Activated CD4-positive, alpha-beta T cell treated with anti-CD3 and anti-CD28 coated beads, Interleukin-2, amount 50 U/mL, for 1 hour (primary cell): ENCODE measurements around the gene PVALEF.

Experiments
- DNase-seq: peaks from one replicate; pipeline ENCODE4 v3.0.0-alpha.2; 2020

The PVALEF gene

GRCh38 chr17:81163703-81164370 is 1.5 kb upstream of the PVALEF start:
- no peak for DNase-seq

DNA sequence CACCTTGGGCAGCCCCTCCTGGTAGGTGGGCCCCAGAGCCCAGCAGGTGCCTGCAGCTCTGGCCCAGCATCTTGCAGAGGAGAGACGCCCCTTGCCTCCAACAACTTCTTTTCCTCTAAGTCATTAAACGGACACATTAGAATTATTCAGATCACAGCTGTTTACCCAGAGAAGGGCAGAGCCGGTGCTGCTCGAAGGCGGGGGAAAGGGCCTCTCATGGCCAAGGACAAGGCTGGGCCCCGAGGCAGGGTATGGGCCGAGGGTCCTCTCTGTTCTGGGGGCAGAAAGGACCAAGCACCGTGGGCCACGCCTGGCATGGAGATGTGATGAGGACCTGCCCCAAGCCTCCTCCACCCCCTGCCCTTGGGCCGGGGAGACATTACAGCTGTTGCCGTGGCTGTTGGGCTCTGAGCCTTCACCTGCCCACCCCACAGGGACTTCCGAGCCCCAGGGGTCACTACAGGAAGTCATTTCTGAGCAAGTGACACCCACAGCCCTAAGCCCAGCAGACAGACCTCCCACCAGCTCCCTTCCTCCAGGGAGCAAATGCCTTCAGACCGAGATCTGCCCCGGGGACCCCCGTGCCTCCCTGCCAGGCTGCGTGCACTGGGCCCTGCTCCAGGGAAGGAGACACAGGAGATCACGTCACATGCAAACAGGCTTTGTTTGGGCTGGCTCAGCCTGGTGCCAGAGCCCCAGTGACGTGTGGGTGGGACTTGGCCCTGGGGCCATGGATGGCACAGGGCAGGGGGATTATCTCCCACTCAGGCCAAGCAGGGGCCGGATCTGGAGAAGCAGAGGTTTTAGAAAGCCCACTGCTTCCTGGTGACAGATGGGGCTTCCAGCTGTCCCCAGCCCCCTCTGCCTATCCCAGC is 699 bp upstream of the PVALEF start:
- DNase-seq, result no peak

DNA sequence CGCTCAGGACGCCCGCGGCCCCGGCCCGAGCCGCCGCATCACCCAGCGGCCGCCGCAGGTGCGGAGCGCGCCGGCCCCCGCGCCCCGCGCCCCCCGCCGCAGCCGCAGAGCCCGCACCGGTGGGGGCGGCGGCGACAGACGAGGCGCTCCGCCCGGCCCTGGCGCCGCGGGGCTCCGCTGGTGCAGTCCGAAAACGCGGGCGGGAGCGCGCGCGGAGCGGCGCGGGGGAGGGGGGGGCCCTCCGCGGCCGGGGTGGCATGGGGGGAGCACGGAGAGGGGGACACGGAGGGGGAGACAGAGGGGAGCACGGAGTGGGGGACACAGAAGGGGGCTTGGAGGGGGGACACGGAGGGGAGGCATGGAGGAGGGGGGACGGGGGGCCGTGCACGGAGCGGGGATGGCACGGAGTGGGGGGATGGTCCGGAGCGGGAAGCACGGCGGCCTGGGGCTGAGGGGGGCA is 756 bp downstream of the PVALEF start, which contains the start of gene AATK:
TSS of gene AATK (minus strand) at position 189 of the 460 bp plus-strand sequence. CDS start 229 bp downstream, outside the sequence.
- no peak for DNase-seq

GRCh38 chr17:81167194-81167524 is 1.9 kb downstream of the PVALEF start:
- no peak for DNase-seq

GRCh38 chr17:81167638-81168037 is 2.3 kb downstream of the PVALEF start:
- DNase-seq, result no peak

- DNase-seq, result no peak
Measured at GRCh38 chr17:81169870-81170309, 4.6 kb downstream of the PVALEF start.

- no peak for DNase-seq
Measured at GRCh38 chr17:81170727-81171494, 5.6 kb downstream of the PVALEF start.

DNA sequence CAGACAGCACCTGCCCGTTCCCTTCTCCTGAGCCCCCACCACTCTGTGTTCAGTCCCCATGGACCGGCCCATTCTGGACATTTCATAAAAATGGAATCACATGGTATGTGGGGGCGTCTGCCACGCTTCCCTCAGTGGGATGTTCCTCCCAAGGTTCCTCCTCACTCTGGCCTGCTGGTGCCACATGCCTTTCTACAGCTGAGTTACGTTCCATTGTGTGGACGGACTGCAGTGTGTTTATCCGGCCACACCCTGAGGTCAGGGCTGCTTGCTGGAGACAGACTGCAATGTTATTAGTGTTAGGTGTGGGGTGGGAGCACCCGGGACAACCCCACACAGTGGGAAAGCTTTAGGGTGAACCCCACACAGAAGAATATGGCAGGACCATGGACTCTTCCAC is 6.6 kb downstream of the PVALEF start:
- DNase-seq, result no peak

- DNase-seq, result no peak
Measured at GRCh38 chr17:81173052-81173761, 7.9 kb downstream of the PVALEF start.

GRCh38 chr17:81173762-81174155 is 8.5 kb downstream of the PVALEF start:
- no peak for DNase-seq

- DNase-seq, result no peak
Measured at GRCh38 chr17:81176666-81177065, 11.4 kb downstream of the PVALEF start.

GRCh38 chr17:81178136-81179091 is 13.1 kb downstream of the PVALEF start:
- no peak for DNase-seq

DNA sequence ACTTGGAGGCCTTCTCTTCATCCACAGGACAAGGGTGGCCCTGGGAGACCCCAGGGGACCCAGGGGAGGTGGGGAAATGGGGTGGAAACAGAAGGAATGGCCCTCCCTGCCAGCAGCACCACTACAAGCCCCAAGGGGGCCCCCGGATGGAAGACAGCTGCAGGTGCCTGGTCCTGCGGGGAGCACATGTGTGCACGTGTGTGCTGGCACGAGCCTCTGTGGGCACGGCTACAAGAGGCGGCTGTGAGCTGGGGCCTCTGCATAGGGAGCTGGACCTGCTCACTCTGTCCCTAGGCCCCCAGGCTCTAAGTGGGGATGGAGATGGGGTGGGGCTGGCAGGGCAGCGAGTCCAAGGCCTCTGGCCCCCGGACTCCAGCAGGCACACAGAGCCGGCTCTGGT is 13.9 kb downstream of the PVALEF start:
- no peak for DNase-seq

DNA sequence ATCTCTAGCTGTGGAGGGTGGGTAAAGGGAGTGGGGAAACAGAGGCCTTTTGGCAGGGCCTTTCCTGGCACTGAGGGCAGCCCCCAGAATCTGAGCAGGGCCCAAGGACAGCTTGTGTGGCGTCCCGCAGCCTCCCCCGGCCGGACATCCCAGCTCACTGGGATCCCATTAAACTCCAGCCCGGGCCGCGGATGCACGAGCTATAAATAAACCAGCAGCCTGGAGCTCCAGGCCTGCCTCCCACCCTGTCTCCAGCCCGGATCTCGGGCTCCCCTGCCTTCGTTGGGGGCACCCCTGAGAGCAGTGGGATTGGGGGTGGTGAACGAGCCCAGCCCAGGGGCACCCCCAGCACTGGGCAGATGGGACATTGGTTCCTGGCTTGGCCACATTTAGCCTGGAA is 14.6 kb downstream of the PVALEF start:
- no peak for DNase-seq

- DNase-seq, result no peak
Measured at GRCh38 chr17:81180836-81181810, 15.8 kb downstream of the PVALEF start.

- DNase-seq, result no peak
Measured at GRCh38 chr17:81181811-81182185, 16.5 kb downstream of the PVALEF start.

- no peak for DNase-seq
Measured at GRCh38 chr17:81182596-81182995, 17.3 kb downstream of the PVALEF start.

DNA sequence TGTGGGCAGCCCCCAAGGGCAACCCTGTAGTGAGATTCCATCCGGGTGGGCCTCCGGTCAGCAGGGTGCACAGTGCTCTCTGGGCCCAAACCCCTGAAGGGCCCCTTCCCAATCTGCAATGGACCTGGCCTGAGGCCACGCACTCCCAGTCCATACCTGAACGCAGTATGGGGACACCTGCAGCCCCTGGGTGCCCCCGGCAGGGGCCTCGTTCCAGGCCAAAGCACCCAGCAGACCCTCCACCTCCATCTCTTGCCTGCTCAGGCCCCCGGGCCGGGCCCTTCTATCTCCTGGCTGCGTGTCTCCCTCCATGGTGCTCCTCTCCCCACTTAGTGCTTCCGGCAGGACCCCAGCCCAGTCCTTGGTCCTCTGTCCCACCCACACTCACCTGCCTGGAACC is 18.0 kb downstream of the PVALEF start:
- no peak for DNase-seq

- no peak for DNase-seq
Measured at GRCh38 chr17:81183807-81184206, 18.5 kb downstream of the PVALEF start.

- no peak for DNase-seq
Measured at GRCh38 chr17:81184555-81184954, 19.2 kb downstream of the PVALEF start.
